Measurements from ENCODE around the gene ZDBF2. TPM values are rescaled to one million over a fixed set of nuclear protein-coding genes. Genes with fewer than 3 reads are reported as not detected.
"Not testable (repeated sequence)": the region's sequence is repeated elsewhere in the genome, so short reads cannot be mapped to it uniquely, and the experiment has no call there.

ZDBF2 gene
- total RNA-seq, 1 donor, result 21.0 TPM

DNA sequence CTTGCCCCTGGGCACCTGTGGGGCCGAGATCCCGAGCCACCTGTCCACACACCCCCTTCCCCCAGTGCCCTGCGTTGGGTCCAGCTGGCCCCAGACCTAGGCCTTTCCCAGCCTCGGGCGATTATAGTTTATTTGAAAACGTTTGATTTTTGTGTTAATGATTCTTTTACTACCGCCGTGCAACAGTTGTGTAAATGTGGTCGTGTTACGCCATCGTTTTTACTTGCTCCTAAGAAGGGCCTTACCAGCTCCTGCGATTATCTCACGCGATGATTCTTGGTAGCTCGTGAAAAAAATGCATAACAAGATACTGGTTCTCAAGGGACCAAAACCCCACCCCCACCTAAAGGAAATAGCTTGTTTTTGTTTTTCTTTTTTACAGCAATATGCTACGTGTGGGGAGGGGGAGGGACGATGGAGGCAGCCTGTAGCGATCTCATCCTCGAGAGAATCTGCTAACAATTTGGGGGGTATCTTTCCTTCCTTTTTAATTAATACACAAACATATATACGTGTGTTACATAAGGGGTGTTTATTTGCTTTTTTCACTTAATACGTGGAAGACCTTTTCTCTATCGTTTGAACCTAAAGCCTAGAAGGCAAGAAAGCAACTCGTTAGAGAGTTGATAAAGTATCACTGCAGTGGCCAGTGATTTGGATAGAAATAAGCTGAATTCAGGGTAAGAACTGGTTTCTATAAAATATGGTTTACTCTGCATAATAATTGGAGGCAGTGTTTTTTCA, 1.0 kb downstream of the ZDBF2 start:
- no peaks in the 10 kb centered on the region for H3K9me3 ChIP-seq (ENCODE audit: low read depth, low read length)
- peaks cover 81% of the 10 kb centered on the region for H3K27me3 ChIP-seq (ENCODE audit: insufficient read depth, low read length)
- peaks cover 7% of the 10 kb centered on the region for H3K4me1 ChIP-seq (ENCODE audit: insufficient read depth, low read length)
- peak overlapping the region; percentile 44 for H3K4me3 ChIP-seq (ENCODE audit: low read length)

DNA sequence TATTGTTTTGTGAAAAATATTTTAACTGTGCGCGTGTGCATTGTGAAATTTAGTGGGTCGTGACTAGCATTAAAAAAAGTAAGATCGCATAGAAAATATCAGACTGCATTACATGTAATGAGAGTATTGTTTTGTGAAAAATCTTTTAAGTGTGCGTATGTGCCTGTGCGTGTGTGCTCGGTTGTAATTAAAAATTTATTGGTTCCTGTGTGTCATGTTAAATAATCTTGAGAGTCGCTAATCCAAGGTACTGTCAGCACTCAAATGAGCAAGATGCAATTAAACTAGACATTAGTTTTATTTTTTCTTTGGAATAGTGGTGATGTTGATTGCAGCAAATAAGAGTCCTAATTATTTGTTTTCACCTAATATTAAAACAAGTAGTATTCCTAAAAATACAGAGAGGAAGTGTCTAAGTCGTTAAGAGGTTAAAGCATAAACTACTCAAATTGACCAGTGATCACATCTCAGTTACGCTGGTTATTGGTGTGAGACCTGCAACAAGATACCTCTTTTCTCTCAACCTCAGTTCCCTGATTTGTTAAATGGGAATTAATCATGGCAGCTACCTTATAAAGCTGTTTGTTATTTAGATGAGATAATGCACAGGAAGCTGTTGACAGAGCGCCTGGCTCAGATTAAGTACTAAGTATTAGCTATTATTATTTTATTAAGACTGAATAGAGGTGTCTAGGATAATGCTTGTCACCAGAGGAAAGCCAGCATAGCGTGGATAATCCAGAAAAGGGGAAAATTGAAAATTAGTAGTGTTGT, 1.9 kb downstream of the ZDBF2 start:
- Histone ChIP-seq H3K4me1 (ENCODE audit: insufficient read depth, low read length) (peaks cover 7% of the 10 kb centered on the region), H3K27me3 (ENCODE audit: insufficient read depth, low read length) (peaks cover 72% of the 10 kb centered on the region), H3K4me3 (ENCODE audit: low read length) (no peak overlapping the region)

DNA sequence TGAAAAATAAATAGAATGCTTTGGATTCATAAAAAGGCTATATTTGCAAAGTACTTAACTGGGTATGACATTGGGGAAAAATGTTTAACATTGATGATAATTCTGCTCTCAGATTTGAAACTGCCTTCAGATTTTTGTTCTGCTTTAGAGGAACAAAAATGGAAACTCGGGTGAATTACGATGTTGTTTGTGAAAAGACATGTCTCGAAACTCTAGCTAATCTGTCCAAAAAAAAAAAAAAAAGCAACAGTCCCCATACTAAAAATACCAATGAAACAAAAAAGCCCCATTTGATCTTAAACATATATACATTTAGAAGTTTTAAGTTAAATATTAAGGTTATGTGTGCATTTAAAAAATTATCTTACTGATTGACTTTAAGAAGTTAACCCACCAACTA, 3.0 kb downstream of the ZDBF2 start:
- Histone ChIP-seq H3K27me3 (ENCODE audit: insufficient read depth, low read length) (peaks cover 63% of the 10 kb centered on the region), H3K9me3 (ENCODE audit: low read depth, low read length) (no peaks in the 10 kb centered on the region), H3K4me3 (ENCODE audit: low read length) (no peak overlapping the region), H3K4me1 (ENCODE audit: insufficient read depth, low read length) (peaks cover 7% of the 10 kb centered on the region)

More for the DNA sequence above, 1.9 kb downstream of the ZDBF2 start:
- no peaks in the 10 kb centered on the region for H3K9me3 ChIP-seq (ENCODE audit: low read depth, low read length)

DNA sequence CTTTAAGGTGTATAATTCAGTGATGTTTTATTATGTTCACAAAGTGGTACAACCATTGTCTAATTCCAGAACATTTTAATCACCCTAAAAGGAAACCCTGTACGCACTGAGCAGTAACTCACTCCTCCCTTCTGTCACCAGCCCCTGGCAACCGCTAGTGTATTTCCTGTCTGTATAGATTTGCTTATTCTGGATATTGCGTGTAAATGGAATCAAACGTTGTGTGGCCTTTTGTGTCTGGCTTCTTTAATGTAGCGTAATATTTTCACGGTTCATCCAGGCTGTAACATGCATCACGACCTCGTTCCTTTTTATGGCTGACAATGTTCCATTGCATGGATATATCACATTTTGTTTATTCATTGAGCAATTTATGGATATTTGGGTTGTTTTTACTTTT, 8.3 kb downstream of the ZDBF2 start:
- Histone ChIP-seq H3K4me3 (ENCODE audit: low read length) (no peak overlapping the region), H3K4me1 (ENCODE audit: insufficient read depth, low read length) (no peaks in the 10 kb centered on the region), H3K9me3 (ENCODE audit: low read depth, low read length) (peaks cover 11% of the 10 kb centered on the region), H3K27me3 (ENCODE audit: insufficient read depth, low read length) (peaks cover 20% of the 10 kb centered on the region)

DNA sequence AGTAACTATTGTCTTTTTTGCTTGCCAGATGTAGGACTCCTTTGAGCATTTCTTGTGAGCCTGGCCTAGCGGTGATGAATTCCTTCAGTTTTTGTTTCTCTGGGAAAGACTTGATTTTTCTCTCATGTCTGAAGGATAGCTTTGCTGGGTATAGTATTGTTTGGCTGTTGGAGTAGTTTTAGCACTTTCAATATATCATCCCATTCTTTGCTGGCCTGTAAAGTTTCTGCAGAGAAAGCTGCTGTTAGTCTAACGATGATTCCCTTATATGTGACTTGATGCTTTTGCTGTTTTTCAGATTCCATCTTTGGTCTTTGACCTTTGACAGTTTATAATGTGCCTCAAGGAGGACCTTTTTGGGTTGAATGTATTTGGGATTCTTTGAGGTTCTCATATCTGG, 12.7 kb downstream of the ZDBF2 start:
- Histone ChIP-seq H3K9me3 (ENCODE audit: low read depth, low read length) (peaks cover 16% of the 10 kb centered on the region), H3K4me1 (ENCODE audit: insufficient read depth, low read length) (no peaks in the 10 kb centered on the region), H3K27me3 (ENCODE audit: insufficient read depth, low read length) (peaks cover 2% of the 10 kb centered on the region), H3K4me3 (ENCODE audit: low read length) (no peak overlapping the region)

DNA sequence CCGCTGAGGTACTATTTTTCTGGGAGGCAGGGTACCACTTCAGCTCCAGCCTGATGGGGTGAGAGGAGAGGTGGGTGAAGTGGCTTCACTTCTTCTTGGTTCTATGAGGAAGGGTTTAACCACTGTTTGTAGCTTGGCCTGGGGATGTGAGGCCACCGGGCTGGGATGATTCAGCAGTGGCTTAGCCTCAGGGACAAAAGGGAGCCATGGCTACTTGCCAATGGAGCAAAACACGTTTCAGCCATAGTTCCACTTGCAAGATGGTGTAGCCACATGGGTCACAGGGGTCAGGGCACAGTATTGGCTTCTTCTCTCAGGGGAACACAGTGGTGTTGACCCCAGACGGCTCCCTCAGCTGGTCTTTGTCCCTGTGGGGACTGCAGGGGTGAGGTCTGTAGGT, 14.9 kb downstream of the ZDBF2 start:
- Histone ChIP-seq H3K27me3 (ENCODE audit: insufficient read depth, low read length) (no peaks in the 10 kb centered on the region), H3K4me1 (ENCODE audit: insufficient read depth, low read length) (no peaks in the 10 kb centered on the region), H3K9me3 (ENCODE audit: low read depth, low read length) (peaks cover 16% of the 10 kb centered on the region), H3K4me3 (ENCODE audit: low read length) (no peak overlapping the region)

DNA sequence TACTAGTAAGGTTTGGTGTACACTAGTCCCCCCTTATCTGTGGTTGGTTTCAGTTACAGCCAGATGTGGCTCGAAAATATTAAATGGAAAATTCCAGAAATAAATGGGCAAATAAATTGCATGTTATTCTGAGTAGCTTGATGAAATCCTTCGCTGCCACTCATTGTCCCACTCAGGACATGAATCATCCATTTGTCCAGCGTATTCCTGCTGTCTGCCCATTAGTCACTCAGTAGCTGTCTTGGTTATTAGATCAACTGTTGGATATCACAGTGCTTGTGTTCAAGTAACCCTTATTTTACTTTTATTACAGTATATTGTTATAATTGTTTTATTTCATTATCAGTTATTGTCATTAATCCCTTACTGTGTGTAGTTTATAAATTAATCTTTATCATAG, 21.7 kb downstream of the ZDBF2 start:
- no peak overlapping the region for H3K4me3 ChIP-seq (ENCODE audit: low read length)
- no peaks in the 10 kb centered on the region for H3K27me3 ChIP-seq (ENCODE audit: insufficient read depth, low read length)
- no peaks in the 10 kb centered on the region for H3K9me3 ChIP-seq (ENCODE audit: low read depth, low read length)
- H3K4me1 ChIP-seq (ENCODE audit: insufficient read depth, low read length), result no peaks in the 10 kb centered on the region

DNA sequence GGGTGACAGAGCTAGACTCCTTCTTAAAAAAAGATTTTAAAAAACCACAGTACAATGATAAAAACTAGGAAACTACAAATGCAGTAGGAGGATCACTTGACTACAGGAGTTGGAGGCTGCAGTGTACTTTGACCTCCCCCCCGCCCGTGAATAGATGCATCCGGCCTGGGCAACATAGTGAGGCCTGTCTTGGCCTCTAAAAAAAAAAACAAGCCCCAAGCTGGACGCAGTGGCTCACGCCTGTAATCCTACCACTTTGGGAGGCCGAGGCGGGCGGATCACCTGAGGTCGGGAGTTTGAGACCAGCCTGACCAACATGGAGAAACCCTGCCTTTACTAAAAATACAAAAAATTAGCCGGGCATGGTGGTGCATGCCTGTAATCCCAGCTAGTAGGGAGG, 25.1 kb downstream of the ZDBF2 start:
- H3K4me3 ChIP-seq (ENCODE audit: low read length); H3K4me1 ChIP-seq (ENCODE audit: insufficient read depth, low read length); H3K27me3 ChIP-seq (ENCODE audit: insufficient read depth, low read length); H3K9me3 ChIP-seq (ENCODE audit: low read depth, low read length): not testable (repeated sequence)

DNA sequence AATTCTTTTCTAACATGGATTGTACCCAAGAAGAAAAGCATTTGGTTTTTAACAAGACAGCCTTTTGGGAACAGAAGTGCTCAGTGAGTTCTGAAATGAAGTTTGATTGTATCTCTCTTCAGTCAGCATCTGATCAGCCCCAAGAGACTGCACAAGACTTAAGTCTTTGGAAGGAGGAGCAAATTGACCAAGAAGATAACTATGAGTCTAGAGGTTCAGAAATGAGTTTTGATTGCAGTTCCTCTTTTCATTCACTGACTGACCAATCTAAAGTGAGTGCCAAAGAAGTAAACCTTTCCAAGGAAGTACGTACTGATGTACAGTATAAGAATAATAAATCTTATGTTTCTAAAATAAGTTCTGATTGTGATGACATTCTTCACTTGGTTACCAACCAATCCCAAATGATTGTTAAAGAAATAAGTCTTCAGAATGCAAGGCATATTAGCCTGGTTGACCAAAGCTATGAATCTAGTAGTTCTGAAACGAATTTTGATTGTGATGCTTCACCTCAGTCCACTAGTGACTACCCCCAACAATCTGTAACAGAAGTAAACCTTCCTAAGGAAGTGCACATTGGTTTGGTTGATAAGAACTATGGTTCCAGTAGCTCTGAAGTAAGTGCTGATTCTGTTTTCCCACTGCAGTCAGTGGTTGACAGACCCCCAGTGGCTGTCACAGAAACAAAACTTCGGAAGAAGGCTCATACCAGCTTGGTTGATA, 31.2 kb downstream of the ZDBF2 start:
- H3K27me3 ChIP-seq (ENCODE audit: insufficient read depth, low read length), result no peaks in the 10 kb centered on the region
- H3K4me3 ChIP-seq (ENCODE audit: low read length), result no peak overlapping the region
- no peaks in the 10 kb centered on the region for H3K9me3 ChIP-seq (ENCODE audit: low read depth, low read length)
- no peaks in the 10 kb centered on the region for H3K4me1 ChIP-seq (ENCODE audit: insufficient read depth, low read length)

DNA sequence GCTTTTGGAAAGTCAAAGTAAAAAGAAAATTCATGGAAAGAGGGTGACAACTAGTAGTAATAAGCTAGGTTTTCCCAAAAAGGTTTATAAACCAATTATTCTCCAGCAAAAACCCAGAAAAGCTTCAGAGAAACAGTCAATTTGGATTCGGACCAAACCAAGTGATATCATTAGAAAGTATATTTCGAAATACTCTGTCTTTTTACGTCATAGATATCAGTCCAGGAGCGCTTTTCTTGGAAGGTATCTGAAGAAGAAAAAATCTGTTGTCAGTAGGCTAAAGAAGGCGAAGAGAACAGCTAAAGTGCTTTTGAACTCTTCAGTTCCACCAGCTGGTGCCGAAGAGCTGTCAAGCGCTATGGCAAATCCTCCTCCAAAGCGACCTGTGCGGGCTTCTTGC, 36.6 kb downstream of the ZDBF2 start:
- Histone ChIP-seq H3K27me3 (ENCODE audit: insufficient read depth, low read length) (no peaks in the 10 kb centered on the region), H3K4me1 (ENCODE audit: insufficient read depth, low read length) (no peaks in the 10 kb centered on the region), H3K4me3 (ENCODE audit: low read length) (no peak overlapping the region), H3K9me3 (ENCODE audit: low read depth, low read length) (no peaks in the 10 kb centered on the region)

DNA sequence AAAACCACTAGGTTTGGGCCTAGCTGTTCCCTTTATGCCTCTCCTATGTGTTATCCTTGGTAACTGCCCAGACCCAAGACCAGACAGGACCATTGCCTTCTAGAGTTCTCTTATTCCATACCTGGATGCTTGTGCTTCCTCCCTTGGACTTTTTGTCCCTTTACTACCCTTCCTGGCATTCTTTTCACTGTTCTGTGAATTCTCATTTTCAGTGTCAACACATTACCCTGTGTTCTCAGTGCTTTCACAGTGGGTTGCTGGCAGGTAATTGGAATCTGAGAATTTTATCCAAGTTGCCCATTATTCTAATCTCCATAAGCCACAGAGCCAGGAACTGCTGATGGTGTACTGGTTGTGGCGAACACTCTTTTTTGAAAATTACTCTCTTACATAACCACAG, 41.7 kb downstream of the ZDBF2 start:
- Histone ChIP-seq H3K4me1 (ENCODE audit: insufficient read depth, low read length) (no peaks in the 10 kb centered on the region), H3K9me3 (ENCODE audit: low read depth, low read length) (peaks cover 7% of the 10 kb centered on the region), H3K4me3 (ENCODE audit: low read length) (no peak overlapping the region), H3K27me3 (ENCODE audit: insufficient read depth, low read length) (no peaks in the 10 kb centered on the region)

DNA sequence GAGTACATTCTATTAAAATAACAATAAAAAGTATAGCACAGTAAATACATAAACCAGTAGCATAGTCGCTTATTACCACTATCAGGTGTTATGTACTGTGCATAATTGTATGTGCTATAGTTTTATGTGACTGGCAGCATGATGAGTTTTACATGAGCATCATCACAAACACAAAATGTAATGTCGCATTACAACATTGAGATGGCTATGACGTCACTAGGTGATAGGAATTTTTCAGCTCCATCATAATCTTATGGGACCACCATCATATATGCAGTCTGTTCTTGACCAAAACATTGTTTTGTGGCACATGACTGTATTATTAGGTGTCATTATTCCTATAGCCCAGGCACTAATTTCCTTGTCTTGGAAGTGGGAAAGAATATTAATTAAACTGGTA, 48.6 kb downstream of the ZDBF2 start:
- no peaks in the 10 kb centered on the region for H3K27me3 ChIP-seq (ENCODE audit: insufficient read depth, low read length)

DNA sequence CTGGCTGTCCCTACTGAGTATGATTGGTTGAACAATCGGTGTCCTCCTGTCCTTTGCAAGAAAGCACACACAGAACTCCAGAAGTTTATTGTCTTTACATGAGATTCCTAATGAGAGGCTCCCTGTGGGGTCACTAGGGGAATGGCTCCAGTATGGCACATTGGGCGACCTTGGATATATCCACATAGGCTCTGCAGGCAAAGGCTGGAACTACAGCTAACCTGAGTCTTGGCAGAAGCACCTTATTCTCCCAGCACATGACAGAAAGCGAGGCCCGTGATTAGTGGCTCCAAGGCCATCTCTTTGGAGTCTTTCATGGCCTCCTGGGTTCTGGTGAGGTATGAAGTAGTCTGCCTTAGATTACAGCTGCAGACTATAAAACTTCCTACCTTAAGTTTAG, 49.0 kb downstream of the ZDBF2 start:
- Histone ChIP-seq H3K9me3 (ENCODE audit: low read depth, low read length) (peaks cover 7% of the 10 kb centered on the region), H3K4me1 (ENCODE audit: insufficient read depth, low read length) (no peaks in the 10 kb centered on the region), H3K27me3 (ENCODE audit: insufficient read depth, low read length) (no peaks in the 10 kb centered on the region), H3K4me3 (ENCODE audit: low read length) (no peak overlapping the region)

More for the DNA sequence above, 48.6 kb downstream of the ZDBF2 start:
- H3K4me3 ChIP-seq (ENCODE audit: low read length), result no peak overlapping the region
- H3K9me3 ChIP-seq (ENCODE audit: low read depth, low read length), result peaks cover 7% of the 10 kb centered on the region
- no peaks in the 10 kb centered on the region for H3K4me1 ChIP-seq (ENCODE audit: insufficient read depth, low read length)

DNA sequence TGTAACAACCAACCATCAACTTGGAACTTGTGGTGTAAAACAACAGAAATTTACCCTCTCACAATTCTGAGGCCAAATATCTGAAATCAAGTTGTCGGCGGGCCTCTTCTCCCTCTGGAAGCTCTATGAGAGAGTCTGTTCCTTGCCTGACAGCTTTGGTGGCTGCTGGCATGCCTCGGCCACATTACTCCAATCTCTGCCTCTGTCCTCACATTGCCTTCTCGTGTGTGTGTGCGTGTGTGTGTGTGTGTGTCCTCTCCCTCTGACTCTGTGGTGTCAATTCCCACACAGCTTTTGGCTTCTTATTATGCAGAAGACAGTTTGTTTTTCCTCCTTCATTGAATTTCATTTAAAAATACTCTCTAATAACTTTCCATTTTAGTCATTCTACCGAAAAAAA, 50.4 kb downstream of the ZDBF2 start:
- Histone ChIP-seq H3K9me3 (ENCODE audit: low read depth, low read length) (no peaks in the 10 kb centered on the region), H3K4me1 (ENCODE audit: insufficient read depth, low read length) (no peaks in the 10 kb centered on the region), H3K27me3 (ENCODE audit: insufficient read depth, low read length) (no peaks in the 10 kb centered on the region), H3K4me3 (ENCODE audit: low read length) (no peak overlapping the region)

DNA sequence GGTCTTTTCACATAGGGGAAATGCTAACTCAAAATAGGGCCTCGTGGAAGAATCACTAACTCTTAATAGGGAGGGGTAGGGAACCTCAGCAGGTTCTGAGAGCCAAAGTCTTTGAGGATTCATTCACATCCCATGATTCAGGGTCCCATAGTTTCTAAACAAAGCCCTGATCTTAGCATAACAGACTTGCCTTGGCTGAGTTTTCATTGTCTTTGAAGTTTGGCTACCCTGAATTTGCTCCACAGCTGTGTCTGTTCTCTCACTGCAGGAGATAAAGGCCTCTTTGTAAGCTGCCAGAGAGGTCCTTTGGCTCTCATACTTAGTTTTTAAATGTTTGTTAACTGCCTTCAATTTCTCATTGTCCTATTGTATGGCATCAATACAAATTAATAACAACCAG, 54.5 kb downstream of the ZDBF2 start:
- H3K27me3 ChIP-seq (ENCODE audit: insufficient read depth, low read length), result no peaks in the 10 kb centered on the region
- H3K4me3 ChIP-seq (ENCODE audit: low read length), result no peak overlapping the region
- H3K9me3 ChIP-seq (ENCODE audit: low read depth, low read length), result no peaks in the 10 kb centered on the region
- H3K4me1 ChIP-seq (ENCODE audit: insufficient read depth, low read length), result no peaks in the 10 kb centered on the region

Measured in mononuclear cell (primary cell).